ENCODE measurements around the gene ZCCHC10.
"Not testable (repeated sequence)": the region's sequence is repeated elsewhere in the genome, so short reads cannot be mapped to it uniquely, and the experiment has no call there.

Gene ZCCHC10

GRCh38 chr5:132971483-132972435, 54.6 kb downstream of the ZCCHC10 start:
- DNase-seq = no peak

- no peak for DNase-seq
Observed at GRCh38 chr5:132965120-132965519, 61.2 kb downstream of the ZCCHC10 start.

GRCh38 chr5:132963171-132964104, 62.9 kb downstream of the ZCCHC10 start, which contains the start of gene AFF4:
Gene AFF4 (minus strand): TSS chr5:132963634. CDS start chr5:132937189, 26,445 bp downstream.
- DNase-seq = peak; percentile 73

- no peak for DNase-seq
Observed at GRCh38 chr5:132962429-132963021, 63.8 kb downstream of the ZCCHC10 start.

GRCh38 chr5:132961887-132962286, 64.5 kb downstream of the ZCCHC10 start:
- DNase-seq = no peak

- not testable (repeated sequence) for DNase-seq
Observed at GRCh38 chr5:132961123-132961815, 65.1 kb downstream of the ZCCHC10 start.

GRCh38 chr5:132956166-132956799, 70.1 kb downstream of the ZCCHC10 start:
- DNase-seq = not testable (repeated sequence)

- no peak for DNase-seq
Observed at GRCh38 chr5:132953710-132954109, 72.6 kb downstream of the ZCCHC10 start.

GRCh38 chr5:132952829-132953228, 73.5 kb downstream of the ZCCHC10 start:
- DNase-seq = no peak

GRCh38 chr5:132951897-132952296, 74.5 kb downstream of the ZCCHC10 start:
- DNase-seq = no peak

GRCh38 chr5:132949136-132949535, 77.2 kb downstream of the ZCCHC10 start:
- no peak for DNase-seq

- DNase-seq = no peak
Observed at GRCh38 chr5:132947671-132948070, 78.7 kb downstream of the ZCCHC10 start.
